SK-N-MC (cell line): Measurements from ENCODE around the gene GEMIN4.
"Not testable (repeated sequence)": the region's sequence is repeated elsewhere in the genome, so short reads cannot be mapped to it uniquely, and the experiment has no call there.

Experiments
- DNase-seq: peaks from one replicate; pipeline ENCODE4 v3.0.0-alpha.2; 2011; ENCODE audit warnings: low read depth, low spot score
- H3K27ac ChIP-seq: fragments of 200-600 bp; sonication (generic); 2 replicates; pipeline ENCODE4 v1.5.1; 2016; ENCODE audit warnings: mixed run types
- H3K36me3 ChIP-seq: fragments of 200-600 bp; sonication (generic); 2 replicates; pipeline ENCODE4 v1.6.1; 2017; ENCODE audit warnings: antibody characterized with exemption, low read length, mixed read lengths; ENCODE audit not compliant: insufficient read depth
- H3K4me3 ChIP-seq: fragments of 200-600 bp; sonication (generic); 2 replicates; pipeline ENCODE4 v1.5.1; 2016
- H3K9ac ChIP-seq: fragments of 200-600 bp; sonication (generic); 2 replicates; pipeline ENCODE4 v1.8.0; 2017; ENCODE audit warnings: mixed run types, mixed read lengths; ENCODE audit not compliant: insufficient read length
- H3K9me3 ChIP-seq: fragments of 200-600 bp; sonication (generic); 2 replicates; pipeline ENCODE4 v1.6.1; 2017; ENCODE audit warnings: low read depth, mild to moderate bottlenecking, antibody characterized with exemption, low read length, moderate library complexity, mixed read lengths
- EZH2 ChIP-seq: fragments of 200-600 bp; sonication (generic); IDR thresholded peaks from one replicate; pipeline ENCODE4 v1.6.1; 2017; ENCODE audit warnings: antibody characterized with exemption
- FOXP2 ChIP-seq: optimal IDR thresholded peaks from 2 replicates; pipeline ENCODE3; 2011; ENCODE audit warnings: mild to moderate bottlenecking, moderate library complexity; ENCODE audit not compliant: insufficient read depth; ENCODE audit errors: extremely low read length, control extremely low read depth
- POLR2AphosphoS5 ChIP-seq: IDR thresholded peaks from 2 replicates; pipeline ENCODE4 v1.6.1; 2012; ENCODE audit warnings: mild to moderate bottlenecking, low read depth, low read length, borderline replicate concordance

Gene GEMIN4

GRCh38 chr17:700504-701094 is 51.5 kb downstream of the GEMIN4 start:
- TF ChIP-seq POLR2AphosphoS5 = no peak
- TF ChIP-seq FOXP2 = no peak
- no peak for TF ChIP-seq EZH2
- Histone ChIP-seq H3K9me3 (no peaks in the 10 kb centered on the region), H3K27ac (no peak overlapping the region), H3K36me3 (no peaks in the 10 kb centered on the region; the same call in 1 of the 2 replicates), H3K4me3 (no peak overlapping the region), H3K9ac (no peak overlapping the region)
- DNase-seq = no peak

GRCh38 chr17:699345-699744 is 52.7 kb downstream of the GEMIN4 start:
- Histone ChIP-seq H3K4me3 (no peak overlapping the region), H3K9me3 (no peaks in the 10 kb centered on the region), H3K27ac (no peak overlapping the region), H3K36me3 (peaks cover 8% of the 10 kb centered on the region; the same call in 1 of the 2 replicates), H3K9ac (no peak overlapping the region)
- no peak for DNase-seq
- TF ChIP-seq EZH2 (no peak), POLR2AphosphoS5 (no peak), FOXP2 (no peak)

GRCh38 chr17:698096-698495 is 54.0 kb downstream of the GEMIN4 start:
- H3K9ac ChIP-seq, H3K9me3 ChIP-seq, H3K4me3 ChIP-seq, DNase-seq, H3K36me3 ChIP-seq, H3K27ac ChIP-seq: not testable (repeated sequence)

GRCh38 chr17:697682-698081 is 54.4 kb downstream of the GEMIN4 start:
- H3K36me3 ChIP-seq = peaks cover 8% of the 10 kb centered on the region; the same call in 1 of the 2 replicates
- no peak for DNase-seq
- no peak for TF ChIP-seq POLR2AphosphoS5
- TF ChIP-seq EZH2 = no peak
- TF ChIP-seq FOXP2 = no peak
- no peaks in the 10 kb centered on the region for H3K9me3 ChIP-seq
- no peak overlapping the region for H3K9ac ChIP-seq
- H3K4me3 ChIP-seq = no peak overlapping the region
- no peak overlapping the region for H3K27ac ChIP-seq

GRCh38 chr17:696369-696768 is 55.7 kb downstream of the GEMIN4 start:
- Histone ChIP-seq H3K36me3 (peaks cover 8% of the 10 kb centered on the region; the same call in 1 of the 2 replicates), H3K27ac (no peak overlapping the region), H3K4me3 (no peak overlapping the region), H3K9me3 (no peaks in the 10 kb centered on the region), H3K9ac (no peak overlapping the region)
- DNase-seq = no peak
- no peak for TF ChIP-seq EZH2
- TF ChIP-seq FOXP2 = no peak
- TF ChIP-seq POLR2AphosphoS5 = no peak
